Testis (tissue), 2 donors: Measurements from ENCODE around the gene RASGEF1B.

Source experiments
- CTCF ChIP-seq, 3 experiments: fragments of 450-650 bp in 2 of 3; fragments of 200-600 bp in 1 of 3; sonication (generic) in 1 of 3; IDR thresholded peaks; one replicate each; pipeline ENCODE4 v1.5.1; 2016 to 2019; ENCODE audit warnings: antibody characterized with exemption in 3 of 3, mild to moderate bottlenecking in 2 of 3, moderate library complexity in 1 of 3
- POLR2A ChIP-seq: fragments of 450-650 bp; IDR thresholded peaks from one replicate; pipeline ENCODE4 v1.6.1; 2017; ENCODE audit warnings: antibody characterized with exemption, mild to moderate bottlenecking, moderate library complexity

GRCh38 chr4:81422595-81422994, 49.1 kb downstream of the RASGEF1B start:
- TF ChIP-seq CTCF (IDR thresholded peaks at IDR 0.05) (no peak), POLR2A (no peak)
